A549 (cell line): ENCODE results near the gene ZCCHC24. TPM values are rescaled to one million over a fixed set of nuclear protein-coding genes. Genes with fewer than 3 reads are reported as not detected.

Experiments used
- ATAC-seq, 2 experiments: fragments of 200-7000 bp in 1 of 2; fragments of >200 bp in 1 of 2; cut with Nextera tagmentation in 1 of 2; cut with Tn5 transposase in 1 of 2; 3 replicates each; pipeline versions ENCODE4 v1.8.0 to v1.9.1; 2018 to 2020; ENCODE audit warnings: mild to moderate bottlenecking in 1 of 2, moderate library complexity in 1 of 2
- CTCF ChIA-PET: fragments of 300-600 bp; sonication (Branson Sonifier 250); formaldehyde crosslinking; extraction: SDS; loops from one replicate; lab custom pipeline; 2021; ENCODE audit warnings: antibody characterized with exemption, inconsistent platforms; lab: Yijun Ruan, JAX
- POLR2A ChIA-PET: fragments of 350-600 bp; formaldehyde crosslinking; extraction: SDS; loops from one replicate; lab custom pipeline; 2021; ENCODE audit warnings: antibody characterized with exemption, inconsistent platforms; lab: Yijun Ruan, JAX
- DNase-seq, 2 experiments: peaks; one replicate each; pipeline versions ENCODE4 v3.0.0 to v3.0.0-alpha.2; 2011 to 2016; ENCODE audit warnings: low read depth in 1 of 2, low spot score in 1 of 2
- FAIRE-seq: peaks from 2 replicates; lab custom pipeline; 2011; peaks lifted over from hg19 to GRCh38; lab: Jason Lieb, UNC
- H3K27ac ChIP-seq, 2 experiments: fragments of >200 bp; sonication (Bioruptor Twin); formaldehyde crosslinking; 3 replicates each; pipeline ENCODE4 v1.5.1; 2016 to 2017
- H3K4me1 ChIP-seq: fragments of >200 bp; sonication (Bioruptor Twin); formaldehyde crosslinking; 3 replicates; pipeline ENCODE4 v1.6.1; 2016
- H3K4me2 ChIP-seq: fragments of >200 bp; sonication (Bioruptor Twin); formaldehyde crosslinking; 3 replicates; pipeline ENCODE4 v1.6.1; 2016
- H3K4me3 ChIP-seq: fragments of >200 bp; sonication (Bioruptor Twin); formaldehyde crosslinking; 3 replicates; pipeline ENCODE4 v1.5.1; 2016
- H3K9me3 ChIP-seq: fragments of >200 bp; sonication (Bioruptor Twin); formaldehyde crosslinking; 3 replicates; pipeline ENCODE4 v1.6.1; 2016
- CBX2 ChIP-seq: fragments of 200-600 bp; sonication (generic); IDR thresholded peaks from 2 replicates; pipeline ENCODE4 v1.6.1; 2016; ENCODE audit warnings: low read depth, mild to moderate bottlenecking, borderline replicate concordance
- CBX8 ChIP-seq: fragments of 200-600 bp; sonication (generic); IDR thresholded peaks from 2 replicates; pipeline ENCODE4 v1.6.1; 2016
- CEBPB ChIP-seq, 2 experiments: fragments of >200 bp in 1 of 2; sonication (Bioruptor Twin) in 1 of 2; formaldehyde crosslinking in 1 of 2; IDR thresholded peaks; 2 replicates each; pipeline ENCODE4 v1.6.1; 2012 to 2016
- CHD4 ChIP-seq: fragments of 200-600 bp; sonication (generic); IDR thresholded peaks from 2 replicates; pipeline ENCODE4 v1.6.1; 2016; ENCODE audit warnings: antibody characterized with exemption, mild to moderate bottlenecking, borderline replicate concordance
- E2F6 ChIP-seq: IDR thresholded peaks from 2 replicates; pipeline ENCODE4 v1.6.1; 2012; ENCODE audit warnings: low read depth, borderline replicate concordance
- EHF ChIP-seq: fragments of 250-450 bp; sonication (Bioruptor Pico); IDR thresholded peaks from 2 replicates; pipeline ENCODE4 v1.5.0; 2020; ENCODE audit warnings: mild to moderate bottlenecking
- EHMT2 ChIP-seq: fragments of 200-600 bp; sonication (generic); IDR thresholded peaks from 2 replicates; pipeline ENCODE4 v1.6.1; 2016; ENCODE audit warnings: antibody characterized with exemption, low read depth, mild to moderate bottlenecking, moderate library complexity
- FOSL2 ChIP-seq, 2 experiments: fragments of 450-650 bp in 1 of 2; fragments of >200 bp in 1 of 2; sonication (Bioruptor Twin) in 1 of 2; formaldehyde crosslinking; IDR thresholded peaks; 2 replicates each; pipeline versions ENCODE4 v1.5.0 to v1.6.1; 2016 to 2020; ENCODE audit warnings: mild to moderate bottlenecking in 1 of 2, moderate library complexity in 1 of 2
- HES2 ChIP-seq: fragments of >200 bp; sonication (Bioruptor Twin); formaldehyde crosslinking; IDR thresholded peaks from 2 replicates; pipeline ENCODE4 v1.6.1; 2016
- HEYL ChIP-seq: fragments of 250-450 bp; sonication (Bioruptor Pico); IDR thresholded peaks from 2 replicates; pipeline ENCODE4 v1.8.0; 2021; ENCODE audit warnings: mild to moderate bottlenecking, moderate library complexity
- HMGXB4 ChIP-seq: fragments of 250-450 bp; sonication (Bioruptor Pico); IDR thresholded peaks from 2 replicates; pipeline ENCODE4 v1.5.0; 2021; ENCODE audit warnings: mild to moderate bottlenecking, moderate library complexity, borderline replicate concordance
- HOXB13 ChIP-seq: fragments of 250-450 bp; sonication (Bioruptor Pico); IDR thresholded peaks from 2 replicates; pipeline ENCODE4 v1.5.0; 2020; ENCODE audit warnings: low read depth, mild to moderate bottlenecking, moderate library complexity
- JUN ChIP-seq, 2 experiments: fragments of >200 bp; sonication (Bioruptor Twin); formaldehyde crosslinking; IDR thresholded peaks; 2 replicates in 1 of 2; 3 replicates in 1 of 2; pipeline ENCODE4 v1.6.1; 2016 to 2017
- JUNB ChIP-seq: fragments of >200 bp; sonication (Bioruptor Twin); formaldehyde crosslinking; IDR thresholded peaks from 2 replicates; pipeline ENCODE4 v1.6.1; 2016
- KDM1A ChIP-seq: fragments of 200-600 bp; sonication (generic); IDR thresholded peaks from 2 replicates; pipeline ENCODE4 v1.6.1; 2016; ENCODE audit warnings: low read depth, mild to moderate bottlenecking
- MAFK ChIP-seq: fragments of 450-650 bp; IDR thresholded peaks from 2 replicates; pipeline ENCODE4 v1.6.1; 2014; ENCODE audit not compliant: partially characterized antibody
- MAZ ChIP-seq: fragments of 150-350 bp; IDR thresholded peaks from 2 replicates; pipeline ENCODE4 v1.6.1; 2014; ENCODE audit warnings: antibody characterized with exemption, low read depth, low read length, borderline replicate concordance
- MYC ChIP-seq: IDR thresholded peaks from 2 replicates; pipeline ENCODE4 v1.6.1; 2012; ENCODE audit warnings: mild to moderate bottlenecking, inconsistent platforms, low read length, improper control_type of control experiment, borderline replicate concordance
- NPAS2 ChIP-seq: fragments of 250-450 bp; sonication (Bioruptor Pico); IDR thresholded peaks from 2 replicates; pipeline ENCODE4 v1.8.0; 2022; ENCODE audit warnings: mild to moderate bottlenecking, moderate library complexity, borderline replicate concordance
- RAD21 ChIP-seq, 2 experiments: fragments of >200 bp in 1 of 2; sonication (Bioruptor Twin) in 1 of 2; formaldehyde crosslinking in 1 of 2; IDR thresholded peaks in 1 of 2; conservative IDR thresholded peaks in 1 of 2; 2 replicates in 1 of 2; 3 replicates in 1 of 2; pipeline ENCODE4 v1.6.1; 2012 to 2018; ENCODE audit warnings: inconsistent platforms in 1 of 2
- REST ChIP-seq: fragments of 200-600 bp; sonication (generic); IDR thresholded peaks from 2 replicates; pipeline ENCODE4 v1.6.1; 2016; ENCODE audit warnings: antibody characterized with exemption, mild to moderate bottlenecking, moderate library complexity
- TFCP2L1 ChIP-seq: fragments of 250-450 bp; sonication (Bioruptor Pico); IDR thresholded peaks from 2 replicates; pipeline ENCODE4 v1.5.0; 2021; ENCODE audit warnings: mild to moderate bottlenecking
- ZC3H11A ChIP-seq: fragments of 450-650 bp; IDR thresholded peaks from 2 replicates; pipeline ENCODE4 v1.6.1; 2014; ENCODE audit warnings: antibody characterized with exemption, mild to moderate bottlenecking
- WGBS: methylation state at CpG from one replicate; pipeline ENCODE4 v1.1.6; 2017; ENCODE audit errors: missing lambda C conversion rate; 5-methylcytosine and 5-hydroxymethylcytosine counted together
- polyA plus RNA-seq, 4 experiments: library from polyadenylated mRNA; depleted of rRNA in 3 of 4; stranded (reverse); fragments of >200 nt; fragmentation: RNase III in 1 of 4; extraction: RNeasy Plus Mini Kit Qiagen cat#74134 plus additional on column Dnase treatment in 1 of 4; gene quantifications; 2 replicates in 3 of 4; 3 replicates in 1 of 4; pipeline ENCODE4 v1.2.3, GENCODE V29; 2011 to 2017

Gene ZCCHC24
- polyA plus RNA-seq, 2 of the 4 experiments (the other 2 are of a cell fraction): 2.4 to 4.2 TPM

GRCh38 chr10:79482741-79483140 lies 37.3 kb upstream of the ZCCHC24 start:
- ATAC-seq: no peak
- DNase-seq: no peak
- 61% methylated on average over 4 of the region's 4 CpGs for WGBS
- H3K9me3 ChIP-seq: 0 out of 3 replicates have a peak, but pooled peaks cover 2% of the 10 kb centered on the region
- POLR2A ChIA-PET: no interaction called here
- FAIRE-seq: no peak
- TF ChIP-seq EHF (CRISPR knock-in tag) (no peak), E2F6 (no peak), MAZ (no peak), RAD21 (conservative IDR thresholded peaks at IDR 0.05 in 1 of 2, IDR thresholded peaks at IDR 0.05 in 1 of 2) (no peak), TFCP2L1 (CRISPR knock-in tag) (no peak), CBX8 (no peak), JUNB (no peak), NPAS2 (CRISPR knock-in tag) (no peak), KDM1A (no peak), HEYL (CRISPR knock-in tag) (no peak), FOSL2 (IDR thresholded peaks at IDR 0.05) (no peak), FOSL2 (CRISPR knock-in tag; IDR thresholded peaks at IDR 0.05) (no peak), HOXB13 (no peak), EHMT2 (no peak), MAFK (no peak), HMGXB4 (CRISPR knock-in tag) (no peak), HES2 (no peak), CEBPB (IDR thresholded peaks at IDR 0.05) (no peak)
- H3K4me2 ChIP-seq: no peak overlapping the region
- H3K4me3 ChIP-seq: no peak overlapping the region
- CTCF ChIA-PET: interaction anchor here (4.7 to 19.9 kb wide), 2 partner anchors 13 to 108 kb away, joined by 32 to 145 read pairs; no protein-coding TSS in a partner anchor
- no peak overlapping the region for H3K27ac ChIP-seq
- peaks cover 1% of the 10 kb centered on the region for H3K4me1 ChIP-seq

GRCh38 chr10:79482304-79482703 lies 36.9 kb upstream of the ZCCHC24 start:
- no peak overlapping the region for H3K4me2 ChIP-seq
- TF ChIP-seq EHF (CRISPR knock-in tag) (no peak), E2F6 (no peak), CHD4 (no peak), CBX8 (no peak), HES2 (no peak), ZC3H11A (no peak), JUN (IDR thresholded peaks at IDR 0.05) (no peak), MYC (no peak), NPAS2 (CRISPR knock-in tag) (no peak), CBX2 (no peak), REST (no peak)
- TF ChIP-seq, all 56 proteins: peak for 0
- ATAC-seq (no peak), FAIRE-seq (no peak), DNase-seq (no peak)
- Histone ChIP-seq H3K4me1 (no peaks in the 10 kb centered on the region), H3K4me3 (no peak overlapping the region), H3K27ac (no peak overlapping the region), H3K9me3 (0 out of 3 replicates have a peak, but pooled peaks cover 2% of the 10 kb centered on the region)
- ChIA-PET CTCF (interaction anchor here (4.7 to 19.9 kb wide), 2 partner anchors 13 to 108 kb away, joined by 32 to 145 read pairs; no protein-coding TSS in a partner anchor), POLR2A (no interaction called here)
- 90% methylated on average over 1 of the region's 1 CpG for WGBS
